BLaER1 treated with 17β-estradiol and CSF1 and Interleukin-3, amounts not matched to agents 10 nM and 100 nM (cell line): ENCODE data around the gene SMAD6.
"Not testable (repeated sequence)": the region's sequence is repeated elsewhere in the genome, so short reads cannot be mapped to it uniquely, and the experiment has no call there.

ENCODE experiments used
- H3K27ac ChIP-seq, 11 experiments: shearing (Covaris generic); formaldehyde crosslinking; 2 replicates each; pipeline ENCODE4 v1.8.1; 2022
- H3K27me3 ChIP-seq, 11 experiments: shearing (Covaris generic); formaldehyde crosslinking; 2 replicates each; pipeline ENCODE4 v1.8.1; 2022
- H3K36me3 ChIP-seq, 11 experiments: shearing (Covaris generic); formaldehyde crosslinking; 2 replicates each; pipeline ENCODE4 v1.8.1; 2022
- H3K4me1 ChIP-seq, 10 experiments: shearing (Covaris generic); formaldehyde crosslinking; 2 replicates each; pipeline ENCODE4 v1.8.1; 2022
- H3K4me2 ChIP-seq, 11 experiments: shearing (Covaris generic); formaldehyde crosslinking; 2 replicates each; pipeline ENCODE4 v1.8.1; 2022
- H3K4me3 ChIP-seq, 10 experiments: shearing (Covaris generic); formaldehyde crosslinking; 2 replicates each; pipeline ENCODE4 v1.8.1; 2022
- H3K9ac ChIP-seq, 11 experiments: shearing (Covaris generic); formaldehyde crosslinking; 2 replicates each; pipeline ENCODE4 v1.8.1; 2022
- H3K9me3 ChIP-seq, 11 experiments: shearing (Covaris generic); formaldehyde crosslinking; replicated peaks in 1 of 11; 2 replicates each; pipeline ENCODE4 v1.8.1; 2022
- H4K20me1 ChIP-seq, 11 experiments: shearing (Covaris generic); formaldehyde crosslinking; 2 replicates each; pipeline ENCODE4 v1.8.1; 2022
- Cebpa-rat ChIP-seq, 11 experiments: shearing (Covaris generic); IDR thresholded peaks; 2 replicates each; pipeline ENCODE4 v1.8.1; 2022

The SMAD6 gene

GRCh38 chr15:66680502-66680901 is 21.5 kb upstream of the SMAD6 start:
- TF ChIP-seq Cebpa-rat (IDR thresholded peaks at IDR 0.05) = no peak
- no peak overlapping the region for H3K4me3 ChIP-seq
- no peaks in the 10 kb centered on the region for H4K20me1 ChIP-seq
- H3K4me2 ChIP-seq = no peak overlapping the region
- peaks cover 12 to 36% (median 30%) of the 10 kb centered on the region in 10 experiments for H3K4me1 ChIP-seq
- no peak overlapping the region for H3K9ac ChIP-seq
- no peak overlapping the region for H3K27ac ChIP-seq
- no peaks in the 10 kb centered on the region for H3K36me3 ChIP-seq
- H3K9me3 ChIP-seq = peaks cover 6 to 33% (median 19%) of the 10 kb centered on the region in 11 experiments; a peak in 20 of 22 replicates
- no peaks in the 10 kb centered on the region for H3K27me3 ChIP-seq

GRCh38 chr15:66681395-66681794 is 20.6 kb upstream of the SMAD6 start:
- TF ChIP-seq Cebpa-rat (IDR thresholded peaks at IDR 0.05) = no peak
- H3K9ac ChIP-seq = no peak overlapping the region
- no peak overlapping the region for H3K27ac ChIP-seq
- H3K36me3 ChIP-seq = no peaks in the 10 kb centered on the region
- H3K4me3 ChIP-seq = no peak overlapping the region
- no peaks in the 10 kb centered on the region for H3K27me3 ChIP-seq
- no peak overlapping the region for H3K4me2 ChIP-seq
- no peaks in the 10 kb centered on the region for H4K20me1 ChIP-seq
- H3K9me3 ChIP-seq = peaks cover 6 to 33% (median 19%) of the 10 kb centered on the region in 11 experiments; a peak in 20 of 22 replicates
- H3K4me1 ChIP-seq = peaks cover 9 to 27% (median 23%) of the 10 kb centered on the region in 10 experiments

GRCh38 chr15:66682246-66682645 is 19.8 kb upstream of the SMAD6 start:
- peaks cover 9 to 27% (median 23%) of the 10 kb centered on the region in 10 experiments for H3K4me1 ChIP-seq
- no peak overlapping the region for H3K4me3 ChIP-seq
- no peaks in the 10 kb centered on the region for H4K20me1 ChIP-seq
- no peak overlapping the region; a peak in 1 of 22 replicates for H3K27ac ChIP-seq
- peaks cover 6 to 33% (median 19%) of the 10 kb centered on the region in 11 experiments; a peak in 20 of 22 replicates for H3K9me3 ChIP-seq
- H3K4me2 ChIP-seq = no peak overlapping the region
- TF ChIP-seq Cebpa-rat (IDR thresholded peaks at IDR 0.05) = no peak
- H3K9ac ChIP-seq = no peak overlapping the region
- no peaks in the 10 kb centered on the region for H3K36me3 ChIP-seq
- H3K27me3 ChIP-seq = no peaks in the 10 kb centered on the region

- Histone ChIP-seq H3K36me3 (no peaks in the 10 kb centered on the region), H4K20me1 (no peaks in the 10 kb centered on the region), H3K27me3 (no peaks in the 10 kb centered on the region), H3K9ac (no peak overlapping the region), H3K4me2 (peak overlapping the region in 9 of 11 experiments; percentile 9 to 37 (median 22); a peak in 12 of 22 replicates), H3K4me1 (peaks cover 9 to 25% (median 20%) of the 10 kb centered on the region in 10 experiments), H3K27ac (peak overlapping the region in 1 of 11 experiments; percentile 32; a peak in 1 of 22 replicates), H3K4me3 (no peak overlapping the region), H3K9me3 (peaks cover 6 to 33% (median 19%) of the 10 kb centered on the region in 11 experiments; a peak in 20 of 22 replicates)
- no peak for TF ChIP-seq Cebpa-rat (IDR thresholded peaks at IDR 0.05)
These were observed 19.2 kb upstream of the SMAD6 start for GRCh38 chr15:66682865-66683264.

GRCh38 chr15:66684136-66684681 is 17.8 kb upstream of the SMAD6 start:
- Histone ChIP-seq H3K9ac (no peak overlapping the region), H3K4me2 (no peak overlapping the region), H3K27me3 (no peaks in the 10 kb centered on the region), H3K27ac (no peak overlapping the region), H4K20me1 (no peaks in the 10 kb centered on the region), H3K4me3 (no peak overlapping the region), H3K4me1 (peaks cover 6 to 18% (median 11%) of the 10 kb centered on the region in 10 experiments; a peak in 16 of 20 replicates), H3K36me3 (no peaks in the 10 kb centered on the region), H3K9me3 (peaks cover 6 to 33% (median 19%) of the 10 kb centered on the region in 11 experiments; a peak in 20 of 22 replicates)
- TF ChIP-seq Cebpa-rat (IDR thresholded peaks at IDR 0.05) = no peak

GRCh38 chr15:66685638-66686150 is 16.3 kb upstream of the SMAD6 start:
- H3K27me3 ChIP-seq = no peaks in the 10 kb centered on the region
- H3K9ac ChIP-seq = no peak overlapping the region
- H3K4me1 ChIP-seq = peaks cover 6 to 13% (median 9%) of the 10 kb centered on the region in 10 experiments; a peak in 15 of 20 replicates
- peaks cover 6 to 33% (median 19%) of the 10 kb centered on the region in 11 experiments; a peak in 20 of 22 replicates for H3K9me3 ChIP-seq
- H3K4me3 ChIP-seq = no peak overlapping the region
- no peak overlapping the region for H3K4me2 ChIP-seq
- H3K36me3 ChIP-seq = no peaks in the 10 kb centered on the region
- TF ChIP-seq Cebpa-rat (IDR thresholded peaks at IDR 0.05) = no peak
- H3K27ac ChIP-seq = no peak overlapping the region
- no peaks in the 10 kb centered on the region for H4K20me1 ChIP-seq

- not testable (repeated sequence) for H3K9ac ChIP-seq, H4K20me1 ChIP-seq, H3K27ac ChIP-seq, H3K4me2 ChIP-seq, H3K27me3 ChIP-seq, H3K36me3 ChIP-seq, H3K9me3 ChIP-seq, H3K4me3 ChIP-seq
- peaks cover 11 to 24% (median 22%) of the 10 kb centered on the region in 10 experiments for H3K4me1 ChIP-seq
These were observed 11.1 kb upstream of the SMAD6 start for GRCh38 chr15:66690912-66691311.

- no peaks in the 10 kb centered on the region for H3K27me3 ChIP-seq
- H3K9ac ChIP-seq = 0 out of 22 replicates have a peak overlapping the region, but pooled peaks of 1 of the 11 experiments have one; percentile 68
- no peaks in the 10 kb centered on the region for H4K20me1 ChIP-seq
- H3K9me3 ChIP-seq = no peaks in the 10 kb centered on the region
- no peak for TF ChIP-seq Cebpa-rat (IDR thresholded peaks at IDR 0.05)
- peak overlapping the region in 6 of 11 experiments; percentile 65 to 80 (median 76); a peak in 11 of 22 replicates for H3K27ac ChIP-seq
- H3K4me2 ChIP-seq = peak overlapping the region in 7 of 11 experiments; percentile 56 to 79 (median 63); a peak in 7 of 22 replicates
- H3K4me3 ChIP-seq = no peak overlapping the region
- no peaks in the 10 kb centered on the region for H3K36me3 ChIP-seq
- H3K4me1 ChIP-seq = peaks cover 11 to 24% (median 22%) of the 10 kb centered on the region in 10 experiments
These were observed 10.3 kb upstream of the SMAD6 start for GRCh38 chr15:66691727-66692126.

- Histone ChIP-seq H3K9ac (peak overlapping the region in 10 of 11 experiments; percentile 13 to 69 (median 58); a peak in 18 of 22 replicates), H4K20me1 (no peaks in the 10 kb centered on the region), H3K4me2 (peak overlapping the region; percentile 56 to 83 (median 67); a peak in 21 of 22 replicates), H3K36me3 (no peaks in the 10 kb centered on the region), H3K4me1 (peaks cover 11 to 24% (median 22%) of the 10 kb centered on the region in 10 experiments), H3K9me3 (no peaks in the 10 kb centered on the region), H3K27ac (peak overlapping the region in 9 of 11 experiments; percentile 58 to 80 (median 75); a peak in 18 of 22 replicates), H3K4me3 (no peak overlapping the region), H3K27me3 (no peaks in the 10 kb centered on the region)
- TF ChIP-seq Cebpa-rat (IDR thresholded peaks at IDR 0.05) = no peak
These were observed 9.6 kb upstream of the SMAD6 start for GRCh38 chr15:66692391-66692790.
